ENCODE measurements around the gene FAM3C.

Gene FAM3C

GRCh38 chr7:121390617-121391016 lies 5.5 kb downstream of the FAM3C start:
- peaks cover 4% of the 10 kb centered on the region for H3K4me1 ChIP-seq (ENCODE audit: insufficient read depth, low read length)
- no peak overlapping the region for H3K9ac ChIP-seq (ENCODE audit: low read depth, low read length)
- H3K27ac ChIP-seq (ENCODE audit: low read length): no peak overlapping the region
- H3K36me3 ChIP-seq (ENCODE audit: insufficient read depth, low read depth, low read length): peaks cover 15% of the 10 kb centered on the region
- no peak overlapping the region for H3K4me3 ChIP-seq (ENCODE audit: low read length)
- no peaks in the 10 kb centered on the region for H3K27me3 ChIP-seq (ENCODE audit: insufficient read depth, low read length)
- no peaks in the 10 kb centered on the region for H3K9me3 ChIP-seq (ENCODE audit: insufficient read depth, low read depth, low read length)

- Histone ChIP-seq H3K9ac (ENCODE audit: low read depth, low read length) (no peak overlapping the region), H3K4me1 (ENCODE audit: insufficient read depth, low read length) (peaks cover 4% of the 10 kb centered on the region), H3K9me3 (ENCODE audit: insufficient read depth, low read depth, low read length) (no peaks in the 10 kb centered on the region), H3K36me3 (ENCODE audit: insufficient read depth, low read depth, low read length) (peaks cover 15% of the 10 kb centered on the region), H3K27me3 (ENCODE audit: insufficient read depth, low read length) (no peaks in the 10 kb centered on the region), H3K4me3 (ENCODE audit: low read length) (no peak overlapping the region), H3K27ac (ENCODE audit: low read length) (no peak overlapping the region)
Measured at GRCh38 chr7:121390109-121390508, 6.0 kb downstream of the FAM3C start.

GRCh38 chr7:121388950-121389349 lies 7.2 kb downstream of the FAM3C start:
- H3K36me3 ChIP-seq (ENCODE audit: insufficient read depth, low read depth, low read length): peaks cover 9% of the 10 kb centered on the region
- H3K9ac ChIP-seq (ENCODE audit: low read depth, low read length): no peak overlapping the region

GRCh38 chr7:121385800-121386179 lies 10.3 kb downstream of the FAM3C start:
- Histone ChIP-seq H3K27me3 (ENCODE audit: insufficient read depth, low read length) (no peaks in the 10 kb centered on the region), H3K9ac (ENCODE audit: low read depth, low read length) (no peak overlapping the region), H3K36me3 (ENCODE audit: insufficient read depth, low read depth, low read length) (peaks cover 14% of the 10 kb centered on the region), H3K4me1 (ENCODE audit: insufficient read depth, low read length) (no peaks in the 10 kb centered on the region; the same call in 1 of the 2 replicates), H3K27ac (ENCODE audit: low read length) (no peak overlapping the region), H3K9me3 (ENCODE audit: insufficient read depth, low read depth, low read length) (no peaks in the 10 kb centered on the region), H3K4me3 (ENCODE audit: low read length) (no peak overlapping the region)

More at GRCh38 chr7:121388950-121389349, 7.2 kb downstream of the FAM3C start:
- Histone ChIP-seq H3K4me3 (ENCODE audit: low read length) (no peak overlapping the region), H3K4me1 (ENCODE audit: insufficient read depth, low read length) (no peaks in the 10 kb centered on the region; the same call in 1 of the 2 replicates), H3K27me3 (ENCODE audit: insufficient read depth, low read length) (no peaks in the 10 kb centered on the region), H3K9me3 (ENCODE audit: insufficient read depth, low read depth, low read length) (no peaks in the 10 kb centered on the region), H3K27ac (ENCODE audit: low read length) (no peak overlapping the region)

- Histone ChIP-seq H3K9me3 (ENCODE audit: insufficient read depth, low read depth, low read length) (no peaks in the 10 kb centered on the region), H3K36me3 (ENCODE audit: insufficient read depth, low read depth, low read length) (peaks cover 15% of the 10 kb centered on the region), H3K9ac (ENCODE audit: low read depth, low read length) (no peak overlapping the region), H3K4me1 (ENCODE audit: insufficient read depth, low read length) (no peaks in the 10 kb centered on the region; the same call in 1 of the 2 replicates), H3K27me3 (ENCODE audit: insufficient read depth, low read length) (no peaks in the 10 kb centered on the region), H3K4me3 (ENCODE audit: low read length) (no peak overlapping the region), H3K27ac (ENCODE audit: low read length) (no peak overlapping the region)
Measured at GRCh38 chr7:121385056-121385799, 10.9 kb downstream of the FAM3C start.

GRCh38 chr7:121384265-121384664 lies 11.8 kb downstream of the FAM3C start:
- H3K27ac ChIP-seq (ENCODE audit: low read length): no peak overlapping the region
- H3K4me1 ChIP-seq (ENCODE audit: insufficient read depth, low read length): no peaks in the 10 kb centered on the region; the same call in 1 of the 2 replicates
- no peaks in the 10 kb centered on the region for H3K27me3 ChIP-seq (ENCODE audit: insufficient read depth, low read length)
- H3K9ac ChIP-seq (ENCODE audit: low read depth, low read length): no peak overlapping the region
- H3K4me3 ChIP-seq (ENCODE audit: low read length): no peak overlapping the region
- peaks cover 22% of the 10 kb centered on the region for H3K36me3 ChIP-seq (ENCODE audit: insufficient read depth, low read depth, low read length)
- H3K9me3 ChIP-seq (ENCODE audit: insufficient read depth, low read depth, low read length): no peaks in the 10 kb centered on the region

- H3K27me3 ChIP-seq (ENCODE audit: insufficient read depth, low read length): no peaks in the 10 kb centered on the region
- no peak overlapping the region for H3K4me3 ChIP-seq (ENCODE audit: low read length)
- H3K9me3 ChIP-seq (ENCODE audit: insufficient read depth, low read depth, low read length): no peaks in the 10 kb centered on the region
- peaks cover 27% of the 10 kb centered on the region for H3K36me3 ChIP-seq (ENCODE audit: insufficient read depth, low read depth, low read length)
- no peak overlapping the region for H3K9ac ChIP-seq (ENCODE audit: low read depth, low read length)
- no peak overlapping the region for H3K27ac ChIP-seq (ENCODE audit: low read length)
- no peaks in the 10 kb centered on the region; the same call in 1 of the 2 replicates for H3K4me1 ChIP-seq (ENCODE audit: insufficient read depth, low read length)
Measured at GRCh38 chr7:121383235-121383910, 12.7 kb downstream of the FAM3C start.

GRCh38 chr7:121382473-121382872 lies 13.6 kb downstream of the FAM3C start:
- Histone ChIP-seq H3K27ac (ENCODE audit: low read length) (no peak overlapping the region), H3K4me3 (ENCODE audit: low read length) (no peak overlapping the region), H3K36me3 (ENCODE audit: insufficient read depth, low read depth, low read length) (peaks cover 36% of the 10 kb centered on the region), H3K9me3 (ENCODE audit: insufficient read depth, low read depth, low read length) (no peaks in the 10 kb centered on the region), H3K4me1 (ENCODE audit: insufficient read depth, low read length) (no peaks in the 10 kb centered on the region; the same call in 1 of the 2 replicates), H3K9ac (ENCODE audit: low read depth, low read length) (no peak overlapping the region), H3K27me3 (ENCODE audit: insufficient read depth, low read length) (no peaks in the 10 kb centered on the region)

- H3K9me3 ChIP-seq (ENCODE audit: insufficient read depth, low read depth, low read length): no peaks in the 10 kb centered on the region
- H3K27me3 ChIP-seq (ENCODE audit: insufficient read depth, low read length): no peaks in the 10 kb centered on the region
- peaks cover 62% of the 10 kb centered on the region for H3K36me3 ChIP-seq (ENCODE audit: insufficient read depth, low read depth, low read length)
- H3K4me1 ChIP-seq (ENCODE audit: insufficient read depth, low read length): no peaks in the 10 kb centered on the region; the same call in 1 of the 2 replicates
- no peak overlapping the region for H3K4me3 ChIP-seq (ENCODE audit: low read length)
- no peak overlapping the region for H3K9ac ChIP-seq (ENCODE audit: low read depth, low read length)
- no peak overlapping the region for H3K27ac ChIP-seq (ENCODE audit: low read length)
Measured at GRCh38 chr7:121379930-121380329, 16.2 kb downstream of the FAM3C start.

GRCh38 chr7:121376979-121377378 lies 19.1 kb downstream of the FAM3C start:
- Histone ChIP-seq H3K9ac (ENCODE audit: low read depth, low read length) (no peak overlapping the region), H3K4me1 (ENCODE audit: insufficient read depth, low read length) (no peaks in the 10 kb centered on the region), H3K36me3 (ENCODE audit: insufficient read depth, low read depth, low read length) (peaks cover 75% of the 10 kb centered on the region), H3K4me3 (ENCODE audit: low read length) (no peak overlapping the region), H3K9me3 (ENCODE audit: insufficient read depth, low read depth, low read length) (no peaks in the 10 kb centered on the region), H3K27ac (ENCODE audit: low read length) (no peak overlapping the region), H3K27me3 (ENCODE audit: insufficient read depth, low read length) (no peaks in the 10 kb centered on the region)

GRCh38 chr7:121373177-121373576 lies 22.9 kb downstream of the FAM3C start:
- H3K36me3 ChIP-seq (ENCODE audit: insufficient read depth, low read depth, low read length): peaks cover 80% of the 10 kb centered on the region
- no peak overlapping the region for H3K9ac ChIP-seq (ENCODE audit: low read depth, low read length)
- no peaks in the 10 kb centered on the region for H3K27me3 ChIP-seq (ENCODE audit: insufficient read depth, low read length)
- no peak overlapping the region for H3K27ac ChIP-seq (ENCODE audit: low read length)
- no peak overlapping the region for H3K4me3 ChIP-seq (ENCODE audit: low read length)
- no peaks in the 10 kb centered on the region for H3K9me3 ChIP-seq (ENCODE audit: insufficient read depth, low read depth, low read length)
- H3K4me1 ChIP-seq (ENCODE audit: insufficient read depth, low read length): no peaks in the 10 kb centered on the region; the same call in 1 of the 2 replicates

Measured in iPS-20b (cell line).